Neural cell (in vitro differentiated cells): Measurements from ENCODE around the gene PPM1L. TPM values are rescaled to one million over a fixed set of nuclear protein-coding genes. Genes with fewer than 3 reads are reported as not detected.

ENCODE experiments used
- H2AFZ ChIP-seq: fragments of 200-600, 300-800 bp; sonication (generic), shearing (Covaris generic); 2 replicates; pipeline ENCODE4 v1.6.0; 2014; ENCODE audit warnings: low read depth, mild to moderate bottlenecking, antibody characterized with exemption, low read length, moderate library complexity
- H3F3A ChIP-seq: fragments of 200-600 bp; shearing (Covaris generic); 2 replicates; pipeline ENCODE4 v1.6.1; 2016; ENCODE audit warnings: mild to moderate bottlenecking, moderate library complexity, mixed read lengths, antibody characterized with exemption, low read length; ENCODE audit not compliant: insufficient read depth, poor library complexity, severe bottlenecking
- H3K27ac ChIP-seq: fragments of 200-600, 300-800 bp; sonication (generic), shearing (Covaris generic); 2 replicates; pipeline ENCODE4 v1.5.1; 2014; ENCODE audit warnings: mild to moderate bottlenecking, low read length, moderate library complexity
- H3K27me3 ChIP-seq: fragments of 300-800, 200-600 bp; sonication (generic), shearing (Covaris generic); 2 replicates; pipeline ENCODE4 v1.6.0; 2014; ENCODE audit warnings: mild to moderate bottlenecking, low read depth, low read length, moderate library complexity; ENCODE audit not compliant: insufficient read depth
- H3K36me3 ChIP-seq: fragments of 300-800, 200-600 bp; sonication (generic), shearing (Covaris generic); 2 replicates; pipeline ENCODE4 v1.5.1; 2014; ENCODE audit warnings: mild to moderate bottlenecking, antibody characterized with exemption, low read length, moderate library complexity; ENCODE audit not compliant: insufficient read depth
- H3K4me2 ChIP-seq: fragments of 300-800, 200-600 bp; sonication (generic), shearing (Covaris generic); 2 replicates; pipeline ENCODE4 v1.6.0; 2014; ENCODE audit warnings: mild to moderate bottlenecking, low read length
- H3K4me3 ChIP-seq: fragments of 300-800, 200-600 bp; sonication (generic), shearing (Covaris generic); 2 replicates; pipeline ENCODE4 v1.5.1; 2014; ENCODE audit warnings: mild to moderate bottlenecking, low read length, moderate library complexity
- H3K79me2 ChIP-seq: fragments of 200-600 bp; shearing (Covaris generic); replicated peaks from 2 replicates; pipeline ENCODE4 v1.6.0; 2014; ENCODE audit warnings: mild to moderate bottlenecking, low read length, moderate library complexity; ENCODE audit not compliant: insufficient read depth
- H3K9ac ChIP-seq: fragments of 300-800, 200-600 bp; sonication (generic), shearing (Covaris generic); 2 replicates; pipeline ENCODE4 v1.6.1; 2016; ENCODE audit warnings: mild to moderate bottlenecking, low read length, mixed read lengths
- H3K9me2 ChIP-seq: fragments of 200-600 bp; shearing (Covaris generic); 2 replicates; pipeline ENCODE4 v1.6.1; 2016; ENCODE audit warnings: mild to moderate bottlenecking, low read length, mixed read lengths; ENCODE audit not compliant: insufficient read depth
- H3K9me3 ChIP-seq: fragments of 200-600, 300-800 bp; sonication (generic), shearing (Covaris generic); 2 replicates; pipeline ENCODE4 v1.6.1; 2016; ENCODE audit warnings: mild to moderate bottlenecking, mixed run types, low read length, moderate library complexity, mixed read lengths
- H4K20me1 ChIP-seq: fragments of 200-600 bp; shearing (Covaris generic); 2 replicates; pipeline ENCODE4 v1.6.1; 2016; ENCODE audit warnings: mild to moderate bottlenecking, mixed run types; ENCODE audit not compliant: insufficient read depth
- EP300 ChIP-seq: fragments of 450-650 bp; conservative IDR thresholded peaks from 2 replicates; pipeline ENCODE4 v1.6.1; 2014; ENCODE audit warnings: antibody characterized with exemption, mild to moderate bottlenecking, moderate library complexity; ENCODE audit not compliant: poor library complexity, severe bottlenecking
- EZH2 ChIP-seq: fragments of 200-600, 300-800 bp; shearing (Covaris generic), sonication (generic); IDR thresholded peaks from 2 replicates; pipeline ENCODE4 v1.6.1; 2014; ENCODE audit warnings: antibody characterized with exemption, low read length, borderline replicate concordance, mild to moderate bottlenecking; ENCODE audit not compliant: insufficient read depth, poor library complexity, severe bottlenecking
- MXI1 ChIP-seq: fragments of 450-650 bp; conservative IDR thresholded peaks from 2 replicates; pipeline ENCODE4 v1.6.1; 2014; ENCODE audit warnings: antibody characterized with exemption, mild to moderate bottlenecking; ENCODE audit not compliant: poor library complexity, severe bottlenecking
- POLR2AphosphoS5 ChIP-seq: IDR thresholded peaks from 2 replicates; pipeline ENCODE4 v1.6.1; 2012
- RAD21 ChIP-seq: fragments of 450-650 bp; conservative IDR thresholded peaks from 2 replicates; pipeline ENCODE4 v1.6.1; 2014; ENCODE audit warnings: antibody characterized with exemption, mild to moderate bottlenecking, moderate library complexity
- SMC3 ChIP-seq: fragments of 450-650 bp; conservative IDR thresholded peaks from 2 replicates; pipeline ENCODE4 v1.6.1; 2014; ENCODE audit warnings: antibody characterized with exemption, mild to moderate bottlenecking, moderate library complexity; ENCODE audit not compliant: poor library complexity
- TAF1 ChIP-seq: IDR thresholded peaks from 2 replicates; pipeline ENCODE4 v1.6.1; 2012; ENCODE audit warnings: low read depth
- polyA plus RNA-seq: library from polyadenylated mRNA; depleted of rRNA; stranded (reverse); fragments of >200 nt; gene quantifications from 2 replicates; pipeline ENCODE4 v1.2.3, GENCODE V29; 2014
- TF ChIP-seq, protein P1 (sequence below): IDR thresholded peaks from 2 replicates; pipeline ENCODE4 v1.6.1; 2012; ENCODE audit warnings: borderline replicate concordance
- TF ChIP-seq, protein P2 (sequence below): fragments of 450-650 bp; IDR thresholded peaks from 2 replicates; pipeline ENCODE4 v1.5.1; 2014; ENCODE audit warnings: antibody characterized with exemption, mild to moderate bottlenecking, moderate library complexity; ENCODE audit not compliant: poor library complexity, severe bottlenecking

The PPM1L gene
- polyA plus RNA-seq, 1 donor from 2014 or later: 24.9 TPM

DNA sequence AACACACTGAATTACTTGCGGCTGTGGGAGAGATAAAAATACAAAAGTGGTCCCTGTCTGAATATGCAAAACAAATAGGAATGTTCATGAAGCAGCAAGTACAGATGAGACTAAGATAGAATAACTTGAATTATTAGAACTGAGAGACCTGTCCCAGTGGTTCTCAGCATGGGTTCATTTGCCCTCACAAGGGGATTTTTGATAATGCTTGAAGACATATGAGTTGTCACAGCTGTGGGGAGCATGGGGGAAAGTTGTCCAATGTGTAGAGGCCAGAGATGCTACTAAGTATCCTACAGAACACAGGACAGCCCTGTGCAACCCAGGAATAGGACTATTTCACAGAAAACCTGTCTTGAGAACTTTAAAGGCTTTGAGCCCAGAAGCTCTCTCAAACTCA lies 22.4 kb downstream of the PPM1L start:
- no peaks in the 10 kb centered on the region for H3K36me3 ChIP-seq
- no peak overlapping the region for H3K9ac ChIP-seq
- H3K4me3 ChIP-seq: no peak overlapping the region
- no peaks in the 10 kb centered on the region for H3K9me3 ChIP-seq
- TF ChIP-seq RAD21 (no peak), EP300 (no peak), POLR2AphosphoS5 (no peak), EZH2 (no peak), SMC3 (no peak), MXI1 (no peak), TAF1 (no peak)
- TF ChIP-seq, protein P1, sequence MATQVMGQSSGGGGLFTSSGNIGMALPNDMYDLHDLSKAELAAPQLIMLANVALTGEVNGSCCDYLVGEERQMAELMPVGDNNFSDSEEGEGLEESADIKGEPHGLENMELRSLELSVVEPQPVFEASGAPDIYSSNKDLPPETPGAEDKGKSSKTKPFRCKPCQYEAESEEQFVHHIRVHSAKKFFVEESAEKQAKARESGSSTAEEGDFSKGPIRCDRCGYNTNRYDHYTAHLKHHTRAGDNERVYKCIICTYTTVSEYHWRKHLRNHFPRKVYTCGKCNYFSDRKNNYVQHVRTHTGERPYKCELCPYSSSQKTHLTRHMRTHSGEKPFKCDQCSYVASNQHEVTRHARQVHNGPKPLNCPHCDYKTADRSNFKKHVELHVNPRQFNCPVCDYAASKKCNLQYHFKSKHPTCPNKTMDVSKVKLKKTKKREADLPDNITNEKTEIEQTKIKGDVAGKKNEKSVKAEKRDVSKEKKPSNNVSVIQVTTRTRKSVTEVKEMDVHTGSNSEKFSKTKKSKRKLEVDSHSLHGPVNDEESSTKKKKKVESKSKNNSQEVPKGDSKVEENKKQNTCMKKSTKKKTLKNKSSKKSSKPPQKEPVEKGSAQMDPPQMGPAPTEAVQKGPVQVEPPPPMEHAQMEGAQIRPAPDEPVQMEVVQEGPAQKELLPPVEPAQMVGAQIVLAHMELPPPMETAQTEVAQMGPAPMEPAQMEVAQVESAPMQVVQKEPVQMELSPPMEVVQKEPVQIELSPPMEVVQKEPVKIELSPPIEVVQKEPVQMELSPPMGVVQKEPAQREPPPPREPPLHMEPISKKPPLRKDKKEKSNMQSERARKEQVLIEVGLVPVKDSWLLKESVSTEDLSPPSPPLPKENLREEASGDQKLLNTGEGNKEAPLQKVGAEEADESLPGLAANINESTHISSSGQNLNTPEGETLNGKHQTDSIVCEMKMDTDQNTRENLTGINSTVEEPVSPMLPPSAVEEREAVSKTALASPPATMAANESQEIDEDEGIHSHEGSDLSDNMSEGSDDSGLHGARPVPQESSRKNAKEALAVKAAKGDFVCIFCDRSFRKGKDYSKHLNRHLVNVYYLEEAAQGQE: no peak
- TF ChIP-seq, protein P2, sequence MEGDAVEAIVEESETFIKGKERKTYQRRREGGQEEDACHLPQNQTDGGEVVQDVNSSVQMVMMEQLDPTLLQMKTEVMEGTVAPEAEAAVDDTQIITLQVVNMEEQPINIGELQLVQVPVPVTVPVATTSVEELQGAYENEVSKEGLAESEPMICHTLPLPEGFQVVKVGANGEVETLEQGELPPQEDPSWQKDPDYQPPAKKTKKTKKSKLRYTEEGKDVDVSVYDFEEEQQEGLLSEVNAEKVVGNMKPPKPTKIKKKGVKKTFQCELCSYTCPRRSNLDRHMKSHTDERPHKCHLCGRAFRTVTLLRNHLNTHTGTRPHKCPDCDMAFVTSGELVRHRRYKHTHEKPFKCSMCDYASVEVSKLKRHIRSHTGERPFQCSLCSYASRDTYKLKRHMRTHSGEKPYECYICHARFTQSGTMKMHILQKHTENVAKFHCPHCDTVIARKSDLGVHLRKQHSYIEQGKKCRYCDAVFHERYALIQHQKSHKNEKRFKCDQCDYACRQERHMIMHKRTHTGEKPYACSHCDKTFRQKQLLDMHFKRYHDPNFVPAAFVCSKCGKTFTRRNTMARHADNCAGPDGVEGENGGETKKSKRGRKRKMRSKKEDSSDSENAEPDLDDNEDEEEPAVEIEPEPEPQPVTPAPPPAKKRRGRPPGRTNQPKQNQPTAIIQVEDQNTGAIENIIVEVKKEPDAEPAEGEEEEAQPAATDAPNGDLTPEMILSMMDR: no peak
- no peaks in the 10 kb centered on the region for H3K9me2 ChIP-seq
- no peaks in the 10 kb centered on the region for H3K79me2 ChIP-seq
- H3K27ac ChIP-seq: no peak overlapping the region
- no peak overlapping the region for H3K4me2 ChIP-seq
- no peak overlapping the region for H2AFZ ChIP-seq
- H3F3A ChIP-seq: no peaks in the 10 kb centered on the region
- H4K20me1 ChIP-seq: no peaks in the 10 kb centered on the region
- no peaks in the 10 kb centered on the region for H3K27me3 ChIP-seq

DNA sequence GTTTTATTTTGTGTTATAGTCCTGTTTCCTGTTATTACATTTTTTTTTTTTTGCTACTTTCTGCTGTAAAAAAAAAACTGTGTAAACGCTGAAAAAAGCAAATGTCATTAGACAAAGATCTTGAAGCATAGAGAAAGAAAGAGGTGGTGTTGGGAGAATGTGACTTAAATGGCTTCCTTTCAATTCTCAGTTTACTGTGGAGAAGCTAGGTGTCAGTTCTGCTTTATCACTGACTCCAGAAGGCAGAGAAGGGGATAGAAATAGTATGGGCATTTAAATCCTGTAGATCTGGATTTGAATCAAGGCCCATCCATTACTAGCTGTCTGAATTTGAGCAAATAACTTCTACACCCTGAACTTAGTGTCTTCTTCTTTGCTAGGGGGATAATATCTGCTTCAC lies 23.0 kb downstream of the PPM1L start:
- H3K4me3 ChIP-seq: no peak overlapping the region
- H3F3A ChIP-seq: no peaks in the 10 kb centered on the region
- H4K20me1 ChIP-seq: no peaks in the 10 kb centered on the region
- H3K4me2 ChIP-seq: no peak overlapping the region
- H3K36me3 ChIP-seq: no peaks in the 10 kb centered on the region
- TF ChIP-seq SMC3: no peak
- TF ChIP-seq, protein P2: no peak
- TF ChIP-seq EP300: no peak
- TF ChIP-seq EZH2: no peak
- TF ChIP-seq TAF1: no peak
- TF ChIP-seq RAD21: no peak
- TF ChIP-seq MXI1: no peak
- TF ChIP-seq, protein P1: no peak
- no peak for TF ChIP-seq POLR2AphosphoS5
- no peak overlapping the region for H3K27ac ChIP-seq
- no peak overlapping the region for H3K9ac ChIP-seq
- no peaks in the 10 kb centered on the region for H3K79me2 ChIP-seq
- H3K27me3 ChIP-seq: no peaks in the 10 kb centered on the region
- H2AFZ ChIP-seq: no peak overlapping the region
- no peaks in the 10 kb centered on the region for H3K9me3 ChIP-seq
- no peaks in the 10 kb centered on the region for H3K9me2 ChIP-seq
